A549 treated with AZD9567 at 1 μM for 4 hours (cell line): ENCODE measurements around the gene NENF. TPM values are rescaled to one million over a fixed set of nuclear protein-coding genes. Genes with fewer than 3 reads are reported as not detected.

Experiments used
- total RNA-seq: library from RNA; stranded (reverse); fragments of 200-300 nt; extraction: Qiagen RNA extraction; gene quantifications from 5 replicates; pipeline ENCODE4 v1.2.3, GENCODE V29; 2022; ENCODE audit not compliant: insufficient read depth

The NENF gene
- 96.1 to 138 TPM (median 133 TPM) in 5 replicates for total RNA-seq

DNA sequence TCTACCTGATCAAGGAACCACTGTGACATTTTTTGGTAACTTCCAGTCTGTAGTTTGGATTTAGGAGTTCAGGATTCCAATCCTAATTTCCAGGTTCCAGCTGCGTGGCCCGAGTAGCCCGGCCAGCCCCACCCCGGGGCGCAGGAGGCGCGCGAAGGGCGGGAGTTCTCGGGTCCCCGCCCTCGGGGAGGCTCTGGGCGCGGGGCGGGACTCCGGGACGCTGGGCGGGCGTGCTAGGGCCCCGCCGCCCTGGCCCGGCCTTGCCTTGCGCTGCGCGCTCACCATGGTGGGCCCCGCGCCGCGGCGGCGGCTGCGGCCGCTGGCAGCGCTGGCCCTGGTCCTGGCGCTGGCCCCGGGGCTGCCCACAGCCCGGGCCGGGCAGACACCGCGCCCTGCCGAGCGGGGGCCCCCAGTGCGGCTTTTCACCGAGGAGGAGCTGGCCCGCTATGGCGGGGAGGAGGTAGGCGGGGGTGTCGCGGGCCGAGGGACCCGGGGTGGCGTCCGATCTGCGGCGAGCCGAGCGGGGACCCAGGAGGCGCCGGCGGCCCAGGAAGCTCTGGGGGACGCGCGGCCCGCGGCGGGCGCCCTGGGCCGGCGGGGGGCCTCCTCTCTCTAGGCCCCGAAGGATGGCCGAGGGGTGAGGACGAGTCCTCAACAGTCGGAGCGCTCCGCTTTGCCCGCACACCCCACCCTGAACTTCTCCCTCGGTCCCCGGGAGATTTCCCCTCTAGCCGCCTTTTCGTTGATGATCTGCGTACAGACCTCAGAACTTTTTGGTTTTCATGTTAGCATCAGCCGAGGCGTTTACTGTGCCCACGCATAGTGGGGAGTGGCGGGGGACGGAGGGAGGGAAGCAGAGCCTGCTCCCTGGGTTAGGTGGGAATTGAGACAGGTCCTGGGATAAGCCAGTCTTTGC lies at the start of gene NENF:
Gene NENF (plus strand): TSS at position 260 of the 916 bp plus-strand sequence. CDS start 24 bp downstream, at position 284.

DNA sequence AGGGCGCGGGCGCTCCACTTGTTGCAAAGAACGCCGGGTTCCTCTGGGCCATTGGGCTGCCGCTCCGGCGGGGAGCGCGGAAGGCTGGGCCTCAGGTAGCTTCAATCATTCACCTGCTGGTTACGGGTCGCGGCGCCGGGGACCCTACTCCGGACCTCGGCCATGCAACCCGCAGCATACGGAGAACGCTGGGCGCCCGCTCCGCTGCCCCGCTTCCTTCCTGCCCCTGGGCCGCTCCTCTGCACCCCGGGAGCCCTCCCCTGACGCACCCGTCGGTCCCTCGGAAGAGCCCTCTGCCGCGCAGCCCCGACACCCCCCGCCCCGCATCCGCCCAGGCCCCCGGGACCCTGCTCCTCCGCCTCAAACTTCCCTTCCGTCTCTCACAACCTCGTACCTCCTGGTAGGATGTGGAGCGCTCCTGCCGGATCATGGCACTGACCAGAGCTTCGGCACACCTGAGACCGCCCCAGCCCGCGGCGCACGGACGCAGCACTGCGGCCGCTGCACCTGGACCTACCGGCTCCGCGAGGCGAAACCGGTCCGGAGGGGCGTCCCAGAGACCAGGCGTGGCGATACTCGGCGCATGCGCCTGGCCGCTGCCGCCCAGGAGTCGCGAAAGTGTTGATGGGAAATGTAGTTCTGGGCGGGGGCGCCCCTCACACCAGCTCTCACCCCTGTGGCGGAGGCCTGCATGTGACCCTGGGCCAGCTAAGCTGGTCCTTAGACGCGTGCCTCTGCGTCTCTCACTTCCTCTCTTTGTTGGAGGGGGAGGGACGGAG lies 18.2 kb upstream of the NENF start, which contains the start of gene PACC1:
Gene PACC1 (minus strand): TSS at position 559 of the 779 bp plus-strand sequence. CDS start 129 bp downstream, at position 430.

Other genes starting within 250 kb of the NENF start
- gene PPP2R5A, start 147.5 kb upstream of the NENF start, total RNA-seq, result 20.5 to 23.5 TPM (median 23.3 TPM) in 5 replicates
- 15.4 to 20.2 TPM (median 19.4 TPM) in 5 replicates for gene PACC1, start 18.0 kb upstream of the NENF start, total RNA-seq
- gene ATF3, start 175.8 kb downstream of the NENF start, total RNA-seq, result 26.3 to 44.1 TPM (median 38.1 TPM) in 5 replicates